Epithelial cell of alveolus of lung (primary cell): ENCODE data around the gene PDE5A. TPM values are rescaled to one million over a fixed set of nuclear protein-coding genes. Genes with fewer than 3 reads are reported as not detected.

Source experiments
- total RNA-seq: library from RNA; depleted of rRNA; stranded (reverse); fragments of >200 nt; gene quantifications from 2 replicates; pipeline ENCODE4 v1.2.1, GENCODE V29; 2015

PDE5A gene
- total RNA-seq = 133 and 158 TPM in 2 replicates

DNA sequence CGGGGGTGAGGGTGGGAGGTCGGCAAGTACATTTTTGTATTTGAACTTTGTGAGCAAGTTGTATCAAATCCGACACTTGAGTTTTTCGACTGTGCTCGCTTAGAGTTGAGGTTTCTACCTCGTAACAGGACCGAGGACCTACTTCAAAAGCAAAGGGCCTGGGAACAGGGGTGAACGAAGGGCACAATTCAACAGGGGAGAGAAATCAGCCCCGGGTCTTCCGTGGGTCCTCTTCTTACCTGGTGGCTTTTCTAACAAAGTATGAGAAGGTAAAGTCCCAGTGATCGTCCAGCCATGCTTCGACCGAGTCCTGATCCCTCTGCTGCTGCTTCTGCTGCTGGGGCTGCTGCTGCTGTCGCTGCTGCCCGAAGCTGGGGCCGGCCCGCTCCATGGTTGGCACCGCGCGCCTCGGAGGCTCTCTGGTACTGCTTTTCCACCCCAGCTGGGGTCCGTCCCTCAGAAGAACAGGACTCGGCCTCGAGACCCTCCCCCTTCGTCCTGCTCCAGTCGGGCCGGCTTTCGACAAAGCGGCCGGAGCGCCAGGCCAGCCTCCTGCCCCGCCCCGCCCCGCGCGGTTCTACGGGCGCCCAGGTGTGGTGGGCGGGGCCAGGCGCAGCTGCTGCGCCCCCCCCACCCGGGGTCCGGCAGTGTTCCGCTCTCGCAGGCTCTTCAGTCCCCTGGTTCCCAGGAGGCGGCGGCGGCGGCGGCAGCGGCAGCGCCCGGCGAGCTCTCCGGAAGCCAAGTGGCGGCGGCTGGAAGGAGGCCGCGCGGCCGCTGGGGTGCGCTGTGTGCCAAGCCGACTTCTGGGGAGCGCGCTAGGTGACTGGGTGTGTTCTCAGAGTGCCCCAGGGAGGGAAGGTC, at the start of gene PDE5A:
PDE5A (minus strand) TSS at position 524 of the 861 bp plus-strand sequence; CDS start at position 391, 133 bp downstream.

